ENCODE results near the gene INPP5D. TPM values are rescaled to one million over a fixed set of nuclear protein-coding genes. Genes with fewer than 3 reads are reported as not detected.
"Not testable (repeated sequence)": the region's sequence is repeated elsewhere in the genome, so short reads cannot be mapped to it uniquely, and the experiment has no call there.

Gene INPP5D
- total RNA-seq, 1 donor from 2014 or later, result 9.7 TPM

DNA sequence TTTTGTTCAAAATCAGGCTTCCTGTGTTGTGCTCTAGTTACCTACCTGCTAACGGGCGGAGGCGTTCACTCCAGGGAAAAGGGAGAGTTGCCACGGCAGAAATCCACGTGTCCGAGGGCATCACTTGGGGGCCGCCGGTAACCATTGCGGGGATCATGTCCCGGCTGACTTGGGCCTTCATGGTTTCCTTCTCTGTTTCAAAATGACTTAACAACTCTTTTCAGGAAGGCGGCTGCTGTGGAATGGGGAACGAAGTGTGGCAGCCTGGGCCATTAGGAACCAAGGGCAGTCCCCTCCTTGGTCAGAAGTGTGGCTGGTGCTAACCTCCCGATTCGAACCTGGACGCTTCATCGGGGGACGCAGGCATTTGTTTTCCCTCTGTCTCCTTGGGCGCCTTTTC is 56.8 kb downstream of the INPP5D start:
- DNase-seq (ENCODE audit: low read depth), result no peak

DNA sequence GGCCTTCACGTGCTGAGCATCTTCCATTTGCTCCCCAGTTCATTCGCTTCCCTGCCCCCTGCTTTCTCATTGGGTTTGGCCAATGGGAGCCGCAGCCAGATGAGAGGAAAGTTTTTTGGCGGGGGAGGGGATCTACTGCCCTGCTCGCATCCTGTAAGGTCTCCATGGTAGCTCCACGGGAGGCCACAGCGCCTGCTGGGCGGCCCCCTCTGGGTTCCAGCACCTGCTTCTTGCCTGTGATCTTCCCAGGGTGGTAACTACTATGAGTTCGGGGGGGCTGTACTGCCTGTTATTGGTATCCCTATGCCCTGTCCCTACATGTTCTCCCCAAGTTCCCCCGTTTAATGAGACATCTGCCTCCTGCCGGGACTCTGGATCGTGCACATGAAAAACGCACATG is 57.2 kb downstream of the INPP5D start:
- DNase-seq (ENCODE audit: low read depth), result no peak

DNA sequence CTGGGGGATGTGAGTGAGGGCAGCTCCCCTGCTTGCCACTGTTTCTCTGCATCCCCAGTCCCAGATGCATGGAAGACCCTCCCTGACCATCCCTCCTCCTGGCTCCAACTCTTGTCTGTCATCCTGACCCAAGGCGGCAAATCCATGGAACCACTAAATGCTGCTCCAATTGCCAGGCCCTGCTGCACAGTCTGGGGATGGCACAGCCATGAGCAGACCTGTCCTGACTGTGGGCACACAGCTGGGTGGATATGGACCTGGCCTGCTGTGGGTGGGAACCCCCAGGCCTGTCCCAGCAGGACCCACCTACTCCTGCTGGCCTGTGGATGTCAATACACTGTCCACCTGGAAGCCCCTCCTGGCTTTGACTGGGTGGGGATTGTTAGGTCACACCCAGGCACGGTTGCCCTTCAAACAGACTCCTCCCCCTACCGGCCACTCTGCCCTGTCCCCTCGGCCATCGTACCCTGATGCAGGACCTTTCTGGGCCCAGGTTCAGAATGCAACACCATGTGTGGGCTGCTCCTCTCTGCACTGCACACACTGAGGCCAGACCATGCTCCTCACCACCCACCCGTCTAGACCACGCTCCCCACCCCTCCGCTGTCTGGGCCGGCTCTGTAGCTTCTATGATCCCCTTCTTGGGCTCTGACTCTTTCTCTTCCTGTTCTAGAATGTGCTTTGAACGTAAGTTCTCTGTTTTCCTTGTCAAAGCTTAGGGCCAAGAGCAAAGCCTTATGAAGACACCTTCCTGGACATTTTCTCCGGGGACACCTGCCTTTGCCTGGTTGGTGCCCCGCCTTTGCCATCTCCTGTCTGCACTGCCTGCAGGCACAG is 57.9 kb downstream of the INPP5D start:
- no peak for DNase-seq (ENCODE audit: low read depth)

DNA sequence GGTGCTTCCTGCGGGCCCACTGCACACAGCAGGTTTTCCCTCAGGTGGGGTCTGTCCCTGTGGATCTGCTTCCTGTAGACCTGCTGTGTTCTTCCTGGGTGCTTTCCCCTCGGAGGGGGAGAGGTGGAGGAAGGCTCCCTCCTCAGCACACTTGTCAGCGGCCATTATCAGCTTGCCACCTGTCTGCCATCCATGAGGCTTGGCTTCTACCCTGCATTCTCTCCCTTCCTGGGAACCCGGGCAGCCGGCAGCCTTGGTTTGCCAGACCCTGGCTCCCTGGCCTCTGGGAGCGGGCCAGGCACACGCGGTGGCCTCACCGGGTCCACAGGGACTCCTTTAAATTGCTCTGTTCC is 58.5 kb downstream of the INPP5D start:
- no peak for DNase-seq (ENCODE audit: low read depth)

DNA sequence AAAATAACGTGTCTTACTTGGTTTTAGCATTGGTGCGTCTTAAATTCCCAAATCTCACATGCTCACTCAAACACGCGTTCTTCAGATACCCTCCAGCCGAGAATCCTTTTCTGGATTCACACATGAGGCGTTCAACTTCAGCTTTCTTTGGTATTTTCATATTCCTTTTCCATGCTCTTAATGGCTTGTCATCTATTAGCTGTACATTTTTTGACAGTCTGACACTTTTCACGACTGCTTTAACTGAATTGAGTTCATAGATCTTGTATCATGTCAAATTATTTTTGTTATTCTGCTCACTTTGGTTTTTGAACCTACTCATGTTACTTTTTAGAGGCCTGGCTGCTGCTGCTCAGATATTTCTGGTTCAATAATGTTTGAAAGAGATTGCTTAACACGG is 59.0 kb downstream of the INPP5D start:
- no peak for DNase-seq (ENCODE audit: low read depth)

DNA sequence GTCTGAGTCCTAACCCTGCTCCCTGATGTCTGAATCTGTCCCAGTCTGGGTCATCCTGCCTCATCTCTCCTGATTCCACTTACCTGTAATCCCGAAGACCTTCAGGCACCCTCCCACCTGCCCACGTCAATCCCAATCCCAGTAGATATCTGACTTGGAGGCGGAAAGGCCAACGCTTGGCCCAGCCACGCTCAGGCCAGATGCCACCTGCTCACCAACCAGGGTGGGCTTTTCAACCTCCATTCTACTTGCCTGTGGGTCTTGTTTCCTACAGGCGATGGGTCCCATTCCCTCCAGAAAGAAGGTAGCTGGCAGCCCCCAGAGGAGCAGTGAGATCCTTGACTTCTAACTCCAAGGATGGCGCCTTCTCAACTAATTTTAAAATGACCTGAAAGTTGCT is 59.7 kb downstream of the INPP5D start:
- DNase-seq (ENCODE audit: low read depth), result no peak

DNA sequence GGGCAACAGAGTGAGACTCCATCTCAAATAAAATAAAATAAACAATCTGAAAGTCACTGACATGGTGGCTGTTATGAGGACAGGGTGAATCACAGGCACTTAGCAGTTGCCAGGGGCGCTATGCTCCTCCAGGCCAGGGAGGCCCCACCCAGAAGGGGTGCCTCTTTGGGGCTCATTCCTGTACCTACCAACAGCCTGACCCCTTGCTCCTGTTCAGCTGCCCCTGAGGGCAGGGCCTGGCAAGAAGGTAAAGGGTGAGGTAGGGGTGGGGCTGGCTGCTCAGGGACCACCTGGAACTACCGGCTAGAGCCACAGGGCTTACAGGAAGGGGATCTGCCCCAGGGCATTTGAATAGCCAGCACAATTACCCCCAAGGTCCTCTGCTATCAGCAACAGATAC is 60.3 kb downstream of the INPP5D start:
- DNase-seq (ENCODE audit: low read depth), result no peak

DNA sequence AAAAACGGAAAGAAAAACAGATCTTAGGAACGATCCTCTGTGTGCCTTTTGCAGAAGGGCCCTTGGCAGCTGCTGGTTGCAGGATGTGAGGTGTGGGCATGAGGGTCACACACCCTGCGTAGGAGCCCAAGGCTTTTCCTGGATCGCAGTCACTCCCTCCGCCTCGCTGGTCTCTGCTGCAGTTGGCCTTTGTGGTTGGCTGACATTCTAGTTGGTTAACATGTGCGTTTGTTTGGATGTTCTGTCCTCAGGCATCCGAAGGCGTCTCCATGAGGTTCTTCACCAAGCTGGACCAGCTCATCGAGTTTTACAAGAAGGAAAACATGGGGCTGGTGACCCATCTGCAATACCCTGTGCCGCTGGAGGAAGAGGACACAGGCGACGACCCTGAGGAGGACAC is 61.7 kb downstream of the INPP5D start:
- no peak for DNase-seq (ENCODE audit: low read depth)

DNA sequence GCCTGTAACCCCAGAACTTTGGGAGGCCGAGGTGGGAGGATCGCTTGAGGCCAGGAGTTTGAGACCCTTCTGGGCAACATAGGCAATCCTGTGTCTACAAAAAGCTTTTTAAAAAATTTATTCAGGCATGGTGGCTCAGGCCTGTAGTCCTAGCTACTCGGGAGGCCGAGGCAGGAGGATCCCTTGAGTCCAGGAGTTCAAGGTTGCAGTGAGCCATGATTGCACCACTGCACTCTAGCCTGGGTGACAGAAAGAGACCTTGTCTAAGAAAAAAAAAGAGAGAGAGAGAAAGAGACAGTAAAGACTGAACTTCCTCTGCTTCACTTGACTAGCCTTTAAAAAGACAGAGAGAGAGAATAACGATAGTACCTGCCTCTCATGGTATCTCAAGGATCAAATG is 62.4 kb downstream of the INPP5D start:
- DNase-seq (ENCODE audit: low read depth), result no peak

DNA sequence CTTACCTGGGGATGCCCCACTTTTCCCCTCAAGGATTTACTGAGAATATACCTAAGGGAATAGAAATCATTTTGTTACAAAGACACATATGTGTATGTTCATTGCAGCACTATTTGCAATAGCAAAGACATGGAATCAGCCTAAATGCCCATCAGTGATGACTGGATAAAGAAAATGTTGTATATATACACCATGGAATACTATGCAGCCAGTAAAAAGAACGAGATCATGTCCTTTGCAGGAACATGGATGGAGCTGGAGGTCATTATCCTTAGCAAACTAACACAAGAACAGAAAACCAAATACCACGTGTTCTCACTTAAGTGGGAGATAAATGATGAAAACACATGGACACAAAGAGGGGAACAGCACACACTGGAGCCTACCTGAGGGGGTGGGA is 63.4 kb downstream of the INPP5D start:
- DNase-seq (ENCODE audit: low read depth), result not testable (repeated sequence)

DNA sequence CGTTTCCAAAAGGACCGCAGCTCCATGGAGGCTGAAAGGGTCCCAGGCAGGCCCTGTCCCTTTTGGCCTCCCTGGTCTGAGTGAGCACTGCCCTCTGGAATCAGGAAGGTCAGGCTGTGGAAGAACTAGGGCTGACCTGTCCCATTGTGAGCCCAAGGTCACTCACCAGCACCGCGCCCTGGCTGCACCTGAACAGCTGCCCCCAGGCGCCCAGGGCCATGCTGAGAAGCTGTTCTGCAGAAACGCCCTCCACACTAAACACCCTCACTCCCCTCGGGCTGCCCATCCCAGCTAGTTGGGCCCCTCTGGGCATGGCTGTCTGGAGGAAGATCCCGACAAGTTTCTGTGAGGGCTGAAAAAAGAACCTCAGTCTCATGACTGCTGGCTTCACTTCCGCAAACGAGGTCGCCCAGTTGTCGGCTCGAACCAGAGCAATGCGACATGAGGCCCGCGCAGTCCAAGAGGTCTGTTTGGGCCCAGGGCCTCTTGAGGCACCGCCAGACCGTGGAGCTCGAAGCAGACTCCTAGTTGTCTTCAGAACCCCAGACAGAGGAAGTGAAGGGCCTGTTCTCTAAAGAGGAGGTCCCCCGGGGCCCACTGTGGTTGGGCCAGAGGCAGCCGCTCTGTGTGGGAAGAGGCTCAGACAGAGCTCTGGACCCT is 64.4 kb downstream of the INPP5D start:
- no peak for DNase-seq (ENCODE audit: low read depth)

DNA sequence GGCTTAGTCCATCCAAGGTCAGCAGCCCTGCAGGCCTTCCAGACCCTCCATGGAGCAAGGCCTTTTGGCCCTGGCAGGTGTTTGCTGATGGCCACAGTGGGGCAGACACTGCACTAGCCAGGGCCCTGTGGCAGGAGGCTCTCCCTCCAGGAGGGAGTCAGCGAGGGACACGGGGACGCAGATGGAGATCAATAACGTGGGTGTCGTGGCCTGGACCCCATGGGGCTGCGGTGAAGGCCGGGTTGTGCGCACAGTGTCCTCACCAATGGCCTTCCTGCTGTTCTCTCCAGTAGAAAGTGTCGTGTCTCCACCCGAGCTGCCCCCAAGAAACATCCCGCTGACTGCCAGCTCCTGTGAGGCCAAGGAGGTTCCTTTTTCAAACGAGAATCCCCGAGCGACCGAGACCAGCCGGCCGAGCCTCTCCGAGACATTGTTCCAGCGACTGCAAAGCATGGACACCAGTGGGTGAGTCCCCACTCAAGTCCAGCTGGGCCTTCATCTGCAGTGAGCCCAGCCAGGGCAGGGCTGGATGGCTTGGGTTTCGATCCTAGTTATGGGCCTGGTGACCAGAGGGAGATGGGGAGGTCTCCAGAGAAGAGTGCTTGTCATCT is 65.4 kb downstream of the INPP5D start:
- DNase-seq (ENCODE audit: low read depth), result no peak

DNA sequence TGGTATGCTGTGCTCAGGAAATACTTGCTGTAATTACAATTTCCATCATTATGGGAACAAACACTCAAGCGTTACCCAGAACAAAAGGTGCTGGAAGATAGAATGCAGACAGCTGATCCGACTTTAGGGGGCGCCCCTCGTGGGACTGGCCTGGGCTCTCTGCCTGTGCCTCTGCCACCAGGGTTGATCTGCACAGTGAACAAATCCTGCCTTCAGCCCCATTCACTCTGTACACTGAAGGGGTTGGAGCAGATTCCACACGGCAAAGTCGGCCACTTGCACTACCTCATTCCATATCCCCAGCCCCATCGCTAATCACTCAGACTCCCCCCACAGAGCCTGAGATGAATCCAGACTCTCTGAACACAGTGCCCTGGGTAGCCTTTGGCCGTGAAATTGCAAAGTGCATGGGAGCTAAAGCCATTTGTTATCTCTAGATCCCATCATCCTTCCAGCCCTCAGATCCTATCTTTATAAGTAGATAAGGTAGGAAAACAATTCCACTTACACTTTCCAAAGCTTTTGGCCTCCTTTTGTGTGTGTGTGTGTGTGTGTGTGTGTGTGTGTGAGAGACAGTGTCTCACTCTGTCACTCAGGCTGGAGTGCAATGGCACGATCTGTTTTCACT is 69.3 kb downstream of the INPP5D start:
- no peak for DNase-seq (ENCODE audit: low read depth)

DNA sequence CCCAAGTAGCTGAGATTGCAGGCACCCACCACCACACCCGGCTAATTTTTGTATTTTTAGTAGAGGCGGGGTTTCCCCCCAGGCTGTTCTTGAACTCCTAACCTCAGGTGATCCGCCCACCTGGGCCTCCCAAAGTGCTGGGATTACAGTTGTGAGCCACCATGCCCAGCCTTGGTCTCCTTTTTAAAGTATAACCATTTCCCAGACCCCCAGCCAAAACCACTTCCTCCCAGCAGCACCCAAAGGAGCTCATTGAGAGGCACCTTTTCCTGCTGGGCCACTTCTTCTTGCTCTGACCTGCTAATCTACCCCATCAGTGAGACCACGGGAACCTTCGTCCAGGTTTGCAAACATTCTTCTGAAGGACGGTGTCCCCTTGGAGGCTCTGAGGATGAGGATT is 69.9 kb downstream of the INPP5D start:
- no peak for DNase-seq (ENCODE audit: low read depth)

DNA sequence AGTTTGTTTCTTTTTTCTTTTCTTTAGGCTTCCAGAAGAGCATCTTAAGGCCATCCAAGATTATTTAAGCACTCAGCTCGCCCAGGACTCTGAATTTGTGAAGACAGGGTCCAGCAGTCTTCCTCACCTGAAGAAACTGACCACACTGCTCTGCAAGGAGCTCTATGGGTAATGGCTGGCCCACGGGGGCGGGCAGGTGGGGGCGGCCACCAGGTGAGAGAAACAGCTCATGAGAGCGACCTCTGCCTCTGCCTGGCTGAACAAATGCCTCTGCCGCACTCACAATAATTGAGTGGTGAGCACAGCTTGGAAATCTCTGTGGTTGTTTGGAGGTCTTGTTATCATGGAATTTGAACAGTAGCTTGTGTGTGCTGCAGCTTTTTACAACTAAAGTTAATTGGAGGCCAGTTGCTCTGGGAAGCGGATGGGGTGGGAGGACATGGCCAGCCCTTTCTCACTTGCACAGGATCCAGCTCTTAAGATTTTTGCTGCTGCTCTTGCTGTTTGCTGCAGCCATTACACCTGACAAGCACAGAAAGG is 70.4 kb downstream of the INPP5D start:
- DNase-seq (ENCODE audit: low read depth), result no peak

DNA sequence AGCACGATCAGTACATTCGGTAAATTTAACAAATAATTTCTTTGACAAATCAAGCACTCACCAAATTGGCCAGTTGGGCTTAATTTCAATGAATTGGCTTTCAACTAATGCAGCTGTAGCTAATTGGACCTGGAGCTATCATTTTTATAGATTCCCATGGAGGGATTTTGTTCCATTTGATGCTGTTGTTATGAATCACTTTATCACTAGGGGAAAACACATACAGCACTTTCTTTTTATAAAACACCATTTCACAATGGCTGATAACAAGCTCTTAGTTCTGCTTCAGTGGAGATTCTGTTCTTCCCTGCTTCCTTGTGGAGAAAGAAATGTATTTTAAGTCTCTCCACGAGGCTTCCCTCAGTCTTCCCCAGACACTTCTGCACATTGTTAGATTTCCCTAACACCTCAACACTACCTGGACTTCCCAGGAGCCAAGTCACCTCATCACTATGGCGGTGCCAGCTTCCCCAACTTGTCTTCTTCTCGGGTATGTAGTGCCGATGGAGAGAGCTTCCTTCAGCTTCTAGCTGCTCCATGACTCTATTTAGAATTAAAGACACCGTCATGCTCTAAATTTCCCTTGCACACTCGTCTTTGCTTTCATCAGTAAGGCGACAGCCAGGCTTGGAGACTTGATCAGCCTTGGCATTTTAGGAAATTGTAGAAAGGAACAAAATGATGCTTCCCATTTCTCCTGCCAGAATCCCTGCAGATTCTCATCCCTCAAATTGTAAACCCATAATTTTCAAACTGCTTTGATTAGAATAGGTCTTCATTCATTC is 72.0 kb downstream of the INPP5D start:
- peak; percentile 63 for DNase-seq (ENCODE audit: low read depth)

DNA sequence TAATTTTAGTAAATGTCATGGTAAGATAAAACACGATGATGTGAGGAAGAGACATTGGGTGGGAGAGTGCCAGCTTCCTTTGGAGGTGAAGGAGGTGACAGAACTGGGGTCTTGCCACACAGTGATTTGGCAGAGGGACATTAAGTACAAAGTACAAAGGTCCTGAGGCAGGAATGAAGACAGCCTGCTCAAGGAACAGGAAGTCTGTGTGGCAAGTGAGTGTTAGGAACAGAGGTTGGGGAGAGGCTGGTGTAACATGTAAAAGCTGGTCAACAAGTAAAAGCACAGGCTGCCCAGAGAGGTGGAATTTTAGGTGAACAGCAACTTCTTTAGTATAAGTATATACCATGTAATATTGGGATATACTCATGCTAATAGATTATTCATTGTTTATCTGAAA is 73.1 kb downstream of the INPP5D start:
- no peak for DNase-seq (ENCODE audit: low read depth)

DNA sequence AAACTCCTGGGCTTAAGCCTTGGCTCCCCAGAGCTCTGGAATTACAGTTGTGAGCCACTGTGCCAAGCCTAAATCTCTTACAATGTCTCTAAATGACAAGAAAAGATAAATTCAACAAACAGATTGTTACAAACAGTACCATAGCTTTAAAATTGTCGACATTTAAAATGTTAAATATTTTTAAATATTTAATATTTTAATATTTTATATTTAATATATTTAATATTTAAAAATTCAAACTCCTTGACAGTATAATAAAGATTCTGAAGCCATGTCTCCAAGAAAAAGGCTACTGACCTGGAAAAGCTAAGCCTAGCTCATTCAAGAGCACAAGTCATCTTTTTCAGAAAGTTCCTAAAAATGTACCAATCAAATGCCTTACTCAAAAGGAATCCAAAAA is 75.3 kb downstream of the INPP5D start:
- DNase-seq (ENCODE audit: low read depth), result no peak

DNA sequence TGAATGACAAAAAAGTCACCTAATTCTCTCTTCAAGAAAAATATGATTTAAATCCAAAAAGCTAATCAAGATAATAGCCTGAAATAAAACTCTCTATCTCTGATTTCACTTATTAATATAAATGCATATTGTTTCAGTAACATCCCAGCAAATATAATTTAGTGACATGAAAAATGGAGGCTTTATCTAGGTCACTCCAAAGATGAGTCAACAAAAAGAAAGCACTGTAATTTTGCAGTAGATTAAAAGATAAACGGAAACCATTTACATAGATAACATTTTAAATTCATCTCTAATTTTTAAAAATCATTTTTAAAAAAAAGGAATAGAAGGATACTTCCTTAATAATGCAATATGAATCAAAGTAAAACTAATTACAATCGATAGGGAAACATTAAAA is 76.9 kb downstream of the INPP5D start:
- no peak for DNase-seq (ENCODE audit: low read depth)

DNA sequence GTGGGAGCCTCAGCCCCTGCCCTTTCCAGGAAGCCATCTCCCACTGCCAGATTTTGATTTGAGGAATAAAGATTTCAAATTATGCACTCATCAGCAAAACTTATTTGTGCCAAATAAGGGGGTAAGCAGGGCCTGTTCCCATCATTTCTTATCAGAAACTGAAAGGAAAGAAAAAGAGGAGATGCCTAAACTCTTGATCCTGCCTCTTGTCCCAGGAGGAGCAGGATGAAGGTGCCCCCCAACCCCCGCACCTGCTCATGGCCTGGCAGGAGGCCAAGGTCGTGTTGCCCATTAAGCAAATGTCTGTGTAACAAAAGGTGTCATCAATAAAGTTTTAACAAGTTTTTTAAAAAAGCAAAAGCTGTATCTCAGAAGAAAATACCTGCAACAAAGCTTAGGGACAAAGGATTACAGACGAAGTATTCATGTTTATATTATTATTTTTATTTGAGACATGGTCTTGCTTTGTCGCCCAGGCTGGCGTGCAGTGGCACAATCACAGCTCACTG is 80.0 kb downstream of the INPP5D start:
- no peak for DNase-seq (ENCODE audit: low read depth)

DNA sequence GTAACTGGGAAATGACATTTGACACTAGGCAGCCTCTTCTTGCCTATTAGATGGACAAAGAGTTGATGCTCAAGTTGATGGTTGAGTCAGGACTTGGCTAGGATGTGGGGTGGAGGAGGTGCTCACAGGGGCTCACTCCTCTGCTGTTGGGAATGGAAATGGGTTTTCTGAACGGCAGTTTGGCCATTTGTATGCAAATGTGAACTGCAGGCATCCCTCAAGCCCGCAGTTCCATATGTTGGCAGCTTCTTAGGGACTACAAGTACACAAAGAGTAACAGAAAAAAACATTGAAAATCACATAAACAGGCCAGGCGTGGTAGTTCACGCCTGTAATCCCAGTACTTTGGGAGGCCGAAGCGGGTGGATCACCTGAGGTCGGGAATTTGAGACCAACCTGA is 80.8 kb downstream of the INPP5D start:
- no peak for DNase-seq (ENCODE audit: low read depth)

DNA sequence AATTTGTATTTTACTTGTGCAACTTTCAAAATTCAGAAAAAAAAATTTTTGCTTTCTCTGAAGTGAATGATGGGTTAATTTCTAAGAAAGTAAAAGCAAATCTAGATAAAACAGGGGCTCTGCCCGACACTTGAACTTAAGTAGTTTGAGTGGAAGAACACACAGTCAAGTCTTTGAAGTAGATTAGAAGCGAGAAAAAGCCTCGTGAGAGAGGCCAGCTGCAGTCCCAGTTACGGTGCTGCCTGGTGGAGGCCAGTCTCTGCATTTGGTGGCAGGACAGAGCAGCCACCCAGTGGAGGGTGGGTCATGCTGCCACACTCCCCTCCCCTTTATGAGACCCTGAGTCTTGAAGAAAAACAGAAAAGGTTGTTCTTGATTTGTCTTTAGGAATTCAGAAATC is 81.8 kb downstream of the INPP5D start:
- DNase-seq (ENCODE audit: low read depth), result no peak

Data from renal cortical epithelial cell (primary cell).